PC-9 (cell line): ENCODE measurements around the gene WDR27. TPM values are rescaled to one million over a fixed set of nuclear protein-coding genes. Genes with fewer than 3 reads are reported as not detected.

Experiments
- BruUV-seq: library from RNA; stranded (reverse); fragments of 400-500 nt; replicated peaks from 2 replicates; lab custom pipeline; 2021; lab: Mats Ljungman, UMichigan
- CTCF ChIA-PET: fragments of 300-600 bp; sonication (Branson Sonifier 250); formaldehyde crosslinking; loops from one replicate; lab custom pipeline; 2022; ENCODE audit warnings: antibody characterized with exemption; lab: Charles Lee
- POLR2A ChIA-PET: fragments of 300-600 bp; sonication (Branson Sonifier 250); formaldehyde crosslinking; loops from one replicate; lab custom pipeline; 2022; ENCODE audit warnings: antibody characterized with exemption; ENCODE audit not compliant: unreplicated experiment; lab: Charles Lee
- DNase-seq, 2 experiments: peaks; one replicate each; pipeline versions ENCODE4 v3.0.0 to v3.0.0-alpha.2; 2015 to 2022; ENCODE audit warnings: mixed read lengths in 1 of 2
- H2AFZ ChIP-seq: fragments of 200-600 bp; sonication (generic); 2 replicates; pipeline ENCODE4 v1.8.1; 2017; ENCODE audit warnings: antibody characterized with exemption
- H3F3A ChIP-seq: fragments of 200-600 bp; sonication (generic); 2 replicates; pipeline ENCODE4 v1.8.1; 2017; ENCODE audit warnings: antibody characterized with exemption, mild to moderate bottlenecking, low read depth; ENCODE audit not compliant: insufficient read depth
- H3K27ac ChIP-seq: fragments of 200-600 bp; sonication (generic); 2 replicates; pipeline ENCODE4 v1.6.1; 2016; ENCODE audit warnings: mixed run types
- H3K27me3 ChIP-seq: fragments of 200-600 bp; sonication (generic); 2 replicates; pipeline ENCODE4 v1.6.1; 2016; ENCODE audit warnings: low read depth, mixed run types; ENCODE audit not compliant: insufficient read depth
- H3K36me3 ChIP-seq: fragments of 200-600 bp; sonication (generic); 2 replicates; pipeline ENCODE4 v1.6.1; 2016; ENCODE audit warnings: low read depth, mixed run types
- H3K4me1 ChIP-seq: fragments of 200-600 bp; sonication (generic); replicated peaks from 2 replicates; pipeline ENCODE4 v1.6.1; 2016; ENCODE audit warnings: mixed run types; ENCODE audit not compliant: insufficient read depth
- H3K4me2 ChIP-seq: fragments of 200-600 bp; sonication (generic); 2 replicates; pipeline ENCODE4 v1.6.1; 2017; ENCODE audit warnings: mixed run types
- H3K4me3 ChIP-seq: fragments of 200-600 bp; sonication (generic); 2 replicates; pipeline ENCODE4 v1.6.1; 2016; ENCODE audit warnings: mixed run types
- H3K79me2 ChIP-seq: fragments of 200-600 bp; sonication (generic); 2 replicates; pipeline ENCODE4 v1.6.1; 2017; ENCODE audit warnings: low read depth, mixed run types
- H3K9me2 ChIP-seq: fragments of 200-600 bp; sonication (generic); 2 replicates; pipeline ENCODE4 v1.8.1; 2017; ENCODE audit warnings: mild to moderate bottlenecking; ENCODE audit not compliant: insufficient read depth
- H3K9me3 ChIP-seq: fragments of 200-600 bp; sonication (generic); 2 replicates; pipeline ENCODE4 v1.8.1; 2016; ENCODE audit warnings: low read depth; ENCODE audit not compliant: insufficient read depth
- H4K20me1 ChIP-seq: fragments of 200-600 bp; sonication (generic); 2 replicates; pipeline ENCODE4 v1.8.1; 2017; ENCODE audit not compliant: insufficient read depth
- EZH2 ChIP-seq: fragments of 200-600 bp; sonication (generic); IDR thresholded peaks from 2 replicates; pipeline ENCODE4 v1.8.0; 2017; ENCODE audit warnings: antibody characterized with exemption, low read depth
- intact Hi-C: fragments of 100-400 bp; cut with micrococcal nuclease; formaldehyde crosslinking; loops from one replicate; pipeline ENCODE4 v1.10.0; 2022; ENCODE audit not compliant: unreplicated experiment
- total RNA-seq: library from RNA; stranded (reverse); gene quantifications from 2 replicates; pipeline ENCODE4 v1.2.3, GENCODE V29; 2021
- TF ChIP-seq, protein P1 (sequence below): fragments of 200-600 bp; sonication (generic); conservative IDR thresholded peaks from 2 replicates; pipeline ENCODE4 v1.6.1; 2017; ENCODE audit warnings: mixed run types, antibody characterized with exemption, mild to moderate bottlenecking, moderate library complexity

Gene WDR27
- total RNA-seq, 1 experiment from 2014 or later, result 54.2 TPM

DNA sequence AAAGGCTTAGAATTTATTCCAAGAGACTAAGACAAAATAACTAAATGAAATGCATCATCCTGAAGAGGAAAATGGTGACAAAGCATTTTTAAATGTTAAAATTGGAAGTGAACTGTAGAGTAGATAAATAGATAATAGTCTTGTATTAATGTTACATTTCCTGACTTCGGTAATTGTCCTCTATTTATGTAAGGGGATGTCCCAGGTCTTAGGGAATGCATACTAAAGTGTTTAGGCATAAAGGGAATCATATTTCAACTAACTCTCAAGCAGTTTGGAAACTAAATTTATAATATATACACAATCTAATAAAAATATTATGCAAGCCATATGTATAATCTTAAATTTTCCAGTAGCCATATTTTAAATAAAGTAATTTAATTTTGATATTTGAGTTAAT, 159.3 kb downstream of the WDR27 start:
- no peak for DNase-seq
- Histone ChIP-seq H3K79me2 (no peaks in the 10 kb centered on the region), H3K4me2 (no peak overlapping the region), H3K27me3 (no peaks in the 10 kb centered on the region), H3K36me3 (no peaks in the 10 kb centered on the region), H3K9me2 (no peaks in the 10 kb centered on the region), H4K20me1 (no peaks in the 10 kb centered on the region; the same call in 1 of the 2 replicates), H3K27ac (no peak overlapping the region), H2AFZ (no peak overlapping the region), H3K4me3 (no peak overlapping the region), H3F3A (no peaks in the 10 kb centered on the region), H3K9me3 (no peaks in the 10 kb centered on the region), H3K4me1 (0 out of 2 replicates have a peak, but pooled peaks cover 3% of the 10 kb centered on the region)
- no peak for TF ChIP-seq EZH2
- TF ChIP-seq, protein P1, sequence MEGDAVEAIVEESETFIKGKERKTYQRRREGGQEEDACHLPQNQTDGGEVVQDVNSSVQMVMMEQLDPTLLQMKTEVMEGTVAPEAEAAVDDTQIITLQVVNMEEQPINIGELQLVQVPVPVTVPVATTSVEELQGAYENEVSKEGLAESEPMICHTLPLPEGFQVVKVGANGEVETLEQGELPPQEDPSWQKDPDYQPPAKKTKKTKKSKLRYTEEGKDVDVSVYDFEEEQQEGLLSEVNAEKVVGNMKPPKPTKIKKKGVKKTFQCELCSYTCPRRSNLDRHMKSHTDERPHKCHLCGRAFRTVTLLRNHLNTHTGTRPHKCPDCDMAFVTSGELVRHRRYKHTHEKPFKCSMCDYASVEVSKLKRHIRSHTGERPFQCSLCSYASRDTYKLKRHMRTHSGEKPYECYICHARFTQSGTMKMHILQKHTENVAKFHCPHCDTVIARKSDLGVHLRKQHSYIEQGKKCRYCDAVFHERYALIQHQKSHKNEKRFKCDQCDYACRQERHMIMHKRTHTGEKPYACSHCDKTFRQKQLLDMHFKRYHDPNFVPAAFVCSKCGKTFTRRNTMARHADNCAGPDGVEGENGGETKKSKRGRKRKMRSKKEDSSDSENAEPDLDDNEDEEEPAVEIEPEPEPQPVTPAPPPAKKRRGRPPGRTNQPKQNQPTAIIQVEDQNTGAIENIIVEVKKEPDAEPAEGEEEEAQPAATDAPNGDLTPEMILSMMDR, result no peak
- ChIA-PET POLR2A (no interaction called here), CTCF (no interaction called here)
- no TSS peak for BruUV-seq
- intact Hi-C loops, result no loop called here

- intact Hi-C loops, result no loop called here
- TF ChIP-seq EZH2, result no peak
- TF ChIP-seq, protein P1, result no peak
- BruUV-seq, result no TSS peak
- Histone ChIP-seq H4K20me1 (no peaks in the 10 kb centered on the region; the same call in 1 of the 2 replicates), H3K36me3 (no peaks in the 10 kb centered on the region), H3K4me2 (no peak overlapping the region), H3K79me2 (no peaks in the 10 kb centered on the region), H3K9me3 (no peaks in the 10 kb centered on the region), H3K4me1 (0 out of 2 replicates have a peak, but pooled peaks cover 3% of the 10 kb centered on the region), H3K27ac (no peak overlapping the region), H3K9me2 (no peaks in the 10 kb centered on the region), H3K27me3 (no peaks in the 10 kb centered on the region), H3F3A (no peaks in the 10 kb centered on the region), H2AFZ (no peak overlapping the region), H3K4me3 (no peak overlapping the region)
- ChIA-PET CTCF (no interaction called here), POLR2A (no interaction called here)
- no peak for DNase-seq
These were observed 162.5 kb downstream of the WDR27 start for GRCh38 chr6:169539176-169539897.

GRCh38 chr6:169536446-169537170, 165.2 kb downstream of the WDR27 start:
- BruUV-seq, result no TSS peak
- H4K20me1 ChIP-seq, result no peaks in the 10 kb centered on the region; the same call in 1 of the 2 replicates
- POLR2A ChIA-PET, result no interaction called here
- TF ChIP-seq, protein P1, result no peak
- no peak for TF ChIP-seq EZH2
- H3K4me3 ChIP-seq, result no peak overlapping the region
- no peaks in the 10 kb centered on the region for H3F3A ChIP-seq
- H3K27me3 ChIP-seq, result no peaks in the 10 kb centered on the region
- no peaks in the 10 kb centered on the region for H3K36me3 ChIP-seq
- CTCF ChIA-PET, result no interaction called here
- no peaks in the 10 kb centered on the region for H3K9me2 ChIP-seq
- no peak overlapping the region for H3K4me2 ChIP-seq
- intact Hi-C loops, result no loop called here
- no peak overlapping the region for H2AFZ ChIP-seq
- H3K27ac ChIP-seq, result no peak overlapping the region
- no peaks in the 10 kb centered on the region for H3K79me2 ChIP-seq
- H3K9me3 ChIP-seq, result no peaks in the 10 kb centered on the region
- DNase-seq, result no peak
- no peaks in the 10 kb centered on the region for H3K4me1 ChIP-seq
